Stomach smooth muscle (tissue), 2 donors: Measurements from ENCODE around the gene GSG1L.

Source experiments
- H3K27ac ChIP-seq: one replicate; pipeline ENCODE4 v1.7.0; 2013; ENCODE audit warnings: mild to moderate bottlenecking, low read length, inconsistent platforms
- H3K27me3 ChIP-seq, 2 donors: one replicate each; pipeline ENCODE4 v1.7.0; 2013; ENCODE audit warnings: low read length in 2 of 2; ENCODE audit not compliant: insufficient read depth in 2 of 2, control insufficient read depth in 1 of 2
- H3K36me3 ChIP-seq, 2 donors: one replicate each; pipeline ENCODE4 v1.7.0; 2013; ENCODE audit warnings: low read length in 2 of 2; ENCODE audit not compliant: control insufficient read depth in 2 of 2, insufficient read depth in 2 of 2
- H3K4me1 ChIP-seq: one replicate; pipeline ENCODE4 v1.7.0; 2013; ENCODE audit warnings: low read length; ENCODE audit not compliant: control insufficient read depth, insufficient read depth
- H3K4me3 ChIP-seq, 2 donors: one replicate each; pipeline ENCODE4 v1.7.0; 2013; ENCODE audit warnings: low read length in 2 of 2
- H3K9ac ChIP-seq, 2 donors: one replicate each; pipeline ENCODE4 v1.7.0; 2013; ENCODE audit warnings: low read length in 2 of 2, mild to moderate bottlenecking in 1 of 2
- H3K9me3 ChIP-seq, 2 donors: one replicate each; pipeline ENCODE4 v1.7.0; 2013; ENCODE audit warnings: low read length in 2 of 2; ENCODE audit not compliant: control insufficient read depth in 2 of 2
- donor health status: healthy.
- donor health status: Pancreatic carcinoma.

Gene GSG1L

GRCh38 chr16:27963471-27963965 lies 100.0 kb downstream of the GSG1L start:
- H3K27ac ChIP-seq = no peak overlapping the region
- H3K9ac ChIP-seq = no peak overlapping the region
- no peaks in the 10 kb centered on the region for H3K27me3 ChIP-seq
- H3K4me1 ChIP-seq = no peaks in the 10 kb centered on the region
- H3K4me3 ChIP-seq = no peak overlapping the region
- no peaks in the 10 kb centered on the region for H3K36me3 ChIP-seq
- H3K9me3 ChIP-seq = peaks cover 3 to 8% of the 10 kb centered on the region in 2 donors

GRCh38 chr16:27962197-27962596 lies 101.3 kb downstream of the GSG1L start:
- no peak overlapping the region for H3K27ac ChIP-seq
- H3K4me3 ChIP-seq = no peak overlapping the region
- H3K27me3 ChIP-seq = no peaks in the 10 kb centered on the region
- peaks cover 8 to 9% of the 10 kb centered on the region in 2 donors for H3K9me3 ChIP-seq
- H3K36me3 ChIP-seq = no peaks in the 10 kb centered on the region
- H3K4me1 ChIP-seq = no peaks in the 10 kb centered on the region
- H3K9ac ChIP-seq = no peak overlapping the region

GRCh38 chr16:27961296-27961620 lies 102.3 kb downstream of the GSG1L start:
- Histone ChIP-seq H3K36me3 (no peaks in the 10 kb centered on the region), H3K27me3 (no peaks in the 10 kb centered on the region), H3K9me3 (peaks cover 8 to 9% of the 10 kb centered on the region in 2 donors), H3K27ac (no peak overlapping the region), H3K9ac (no peak overlapping the region), H3K4me3 (no peak overlapping the region), H3K4me1 (no peaks in the 10 kb centered on the region)

- no peaks in the 10 kb centered on the region for H3K36me3 ChIP-seq
- no peak overlapping the region for H3K27ac ChIP-seq
- no peak overlapping the region for H3K9ac ChIP-seq
- H3K9me3 ChIP-seq = peaks cover 9 to 10% of the 10 kb centered on the region in 2 donors
- no peaks in the 10 kb centered on the region for H3K27me3 ChIP-seq
- no peak overlapping the region for H3K4me3 ChIP-seq
- no peaks in the 10 kb centered on the region for H3K4me1 ChIP-seq
These were observed 102.8 kb downstream of the GSG1L start for GRCh38 chr16:27960619-27961295.

GRCh38 chr16:27959914-27960313 lies 103.6 kb downstream of the GSG1L start:
- H3K27ac ChIP-seq = no peak overlapping the region
- H3K36me3 ChIP-seq = no peaks in the 10 kb centered on the region
- H3K9ac ChIP-seq = no peak overlapping the region
- no peak overlapping the region for H3K4me3 ChIP-seq
- H3K4me1 ChIP-seq = no peaks in the 10 kb centered on the region
- no peaks in the 10 kb centered on the region for H3K27me3 ChIP-seq
- H3K9me3 ChIP-seq = peaks cover 12 to 15% of the 10 kb centered on the region in 2 donors

- Histone ChIP-seq H3K27ac (no peak overlapping the region), H3K9me3 (peaks cover 9% of the 10 kb centered on the region in 2 donors), H3K4me1 (no peaks in the 10 kb centered on the region), H3K4me3 (no peak overlapping the region), H3K9ac (no peak overlapping the region), H3K36me3 (no peaks in the 10 kb centered on the region), H3K27me3 (peaks cover 0 to 3% of the 10 kb centered on the region in 2 donors)
These were observed 109.3 kb downstream of the GSG1L start for GRCh38 chr16:27954191-27954590.

GRCh38 chr16:27952811-27953210 lies 110.7 kb downstream of the GSG1L start:
- H3K4me3 ChIP-seq = no peak overlapping the region
- H3K9me3 ChIP-seq = peaks cover 9% of the 10 kb centered on the region in 2 donors
- H3K27me3 ChIP-seq = peaks cover 0 to 3% of the 10 kb centered on the region in 2 donors
- no peak overlapping the region for H3K27ac ChIP-seq
- no peaks in the 10 kb centered on the region for H3K4me1 ChIP-seq
- H3K36me3 ChIP-seq = no peaks in the 10 kb centered on the region
- H3K9ac ChIP-seq = no peak overlapping the region

GRCh38 chr16:27951489-27952120 lies 111.9 kb downstream of the GSG1L start:
- no peak overlapping the region for H3K9ac ChIP-seq
- H3K4me3 ChIP-seq = no peak overlapping the region

GRCh38 chr16:27950206-27950887 lies 113.2 kb downstream of the GSG1L start:
- H3K36me3 ChIP-seq = no peaks in the 10 kb centered on the region
- no peak overlapping the region for H3K9ac ChIP-seq
- H3K27ac ChIP-seq = no peak overlapping the region
- peaks cover 0 to 5% of the 10 kb centered on the region in 2 donors for H3K27me3 ChIP-seq
- peaks cover 0 to 3% of the 10 kb centered on the region in 2 donors for H3K9me3 ChIP-seq
- H3K4me3 ChIP-seq = no peak overlapping the region
- no peaks in the 10 kb centered on the region for H3K4me1 ChIP-seq

More at GRCh38 chr16:27951489-27952120, 111.9 kb downstream of the GSG1L start:
- no peaks in the 10 kb centered on the region for H3K4me1 ChIP-seq
- no peaks in the 10 kb centered on the region for H3K36me3 ChIP-seq
- no peak overlapping the region for H3K27ac ChIP-seq
- peaks cover 0 to 3% of the 10 kb centered on the region in 2 donors for H3K27me3 ChIP-seq
- H3K9me3 ChIP-seq = peaks cover 3 to 9% of the 10 kb centered on the region in 2 donors

- Histone ChIP-seq H3K27ac (no peak overlapping the region), H3K4me1 (no peaks in the 10 kb centered on the region), H3K36me3 (no peaks in the 10 kb centered on the region), H3K9ac (no peak overlapping the region), H3K27me3 (peaks cover 0 to 10% of the 10 kb centered on the region in 2 donors), H3K9me3 (no peaks in the 10 kb centered on the region), H3K4me3 (no peak overlapping the region)
These were observed 115.8 kb downstream of the GSG1L start for GRCh38 chr16:27947696-27948095.
